ENCODE measurements around the gene C1orf74. TPM values are rescaled to one million over a fixed set of nuclear protein-coding genes. Genes with fewer than 3 reads are reported as not detected.

C1orf74 gene
- total and polyA plus RNA-seq, 4 donors: 0.82 to 1.8 (median 1.1) TPM

GRCh38 chr1:209748620-209749019 lies 35.7 kb downstream of the C1orf74 start:
- Histone ChIP-seq H3K9me3 (ENCODE audit: control insufficient read depth in 4 of 4, low read length in 3 of 4) (no peaks in the 10 kb centered on the region), H3K36me3 (ENCODE audit: control insufficient read depth in 4 of 4, insufficient read depth in 3 of 4, low read depth in 1 of 4, low read length in 3 of 4) (no peaks in the 10 kb centered on the region), H3K27ac (ENCODE audit: low read depth in 1 of 2, low read length in 2 of 2) (peak overlapping the region in 1 of 2 donors; percentile 80), H3K9ac (ENCODE audit: low read depth in 1 of 2, low read length in 2 of 2) (no peak overlapping the region), H3K4me1 (ENCODE audit: control insufficient read depth in 4 of 4, insufficient read depth in 4 of 4, low read length in 3 of 4) (peaks cover 3 to 13% (median 9%) of the 10 kb centered on the region in 4 donors), H3K27me3 (ENCODE audit: control insufficient read depth in 4 of 4, insufficient read depth in 4 of 4, low read length in 3 of 4) (no peaks in the 10 kb centered on the region), H3K4me3 (ENCODE audit: low read depth in 1 of 3, low read length in 3 of 3) (no peak overlapping the region)
- TF ChIP-seq FOXA1 (IDR thresholded peaks at IDR 0.05) (no peak), TAF1 (conservative IDR thresholded peaks at IDR 0.05) (no peak), RXRA (IDR thresholded peaks at IDR 0.05) (no peak), JUND (IDR thresholded peaks at IDR 0.05) (no peak), RAD21 (IDR thresholded peaks at IDR 0.05) (no peak), YY1 (IDR thresholded peaks at IDR 0.05) (no peak), NR2F2 (IDR thresholded peaks at IDR 0.05) (no peak), HNF4G (IDR thresholded peaks at IDR 0.05) (no peak), CTCF (IDR thresholded peaks at IDR 0.05; ENCODE audit: low read depth, low read length, missing input control) (no peak), ATF3 (IDR thresholded peaks at IDR 0.05) (no peak), SP1 (IDR thresholded peaks at IDR 0.05) (no peak), HNF4A (conservative IDR thresholded peaks at IDR 0.05) (no peak), FOXA2 (IDR thresholded peaks at IDR 0.05) (no peak), REST (IDR thresholded peaks at IDR 0.05) (no peak), GABPA (IDR thresholded peaks at IDR 0.05 in 1 of 2, conservative IDR thresholded peaks at IDR 0.05 in 1 of 2) (no peak), ZBTB33 (IDR thresholded peaks at IDR 0.05) (no peak)
- 83% methylated on average over 4 of the region's 4 CpGs for WGBS
- no peak for DNase-seq (ENCODE audit: low spot score)
